Measurements from ENCODE around the gene MAML2. TPM values are rescaled to one million over a fixed set of nuclear protein-coding genes. Genes with fewer than 3 reads are reported as not detected.
A peak's percentile ranks its signal among the peaks of the same experiment; 100 is the strongest.

Gene MAML2
- total RNA-seq, 4 donors from 2014 or later, result 34.2 to 49.8 (median 44.4) TPM

- TF ChIP-seq CTCF (IDR thresholded peaks at IDR 0.05), result no peak
- DNase-seq (ENCODE audit: low spot score) (no peak), ATAC-seq (ENCODE audit: low FRiP score) (no peak)
Observed at GRCh38 chr11:96218006-96218405, 125.0 kb downstream of the MAML2 start.

- no peak for DNase-seq (ENCODE audit: low spot score)
- TF ChIP-seq CTCF (IDR thresholded peaks at IDR 0.05), result no peak
- ATAC-seq (ENCODE audit: low FRiP score), result no peak
Observed at GRCh38 chr11:96217206-96217605, 125.8 kb downstream of the MAML2 start.

GRCh38 chr11:96215826-96216225 is 127.2 kb downstream of the MAML2 start:
- no peak for DNase-seq (ENCODE audit: low spot score)
- ATAC-seq (ENCODE audit: low FRiP score), result no peak
- no peak for TF ChIP-seq CTCF (IDR thresholded peaks at IDR 0.05)

GRCh38 chr11:96215110-96215782 is 127.7 kb downstream of the MAML2 start:
- no peak for TF ChIP-seq CTCF (IDR thresholded peaks at IDR 0.05)
- DNase-seq (ENCODE audit: low spot score) (no peak), ATAC-seq (ENCODE audit: low FRiP score) (peak; percentile 49)

GRCh38 chr11:96214777-96215109 is 128.3 kb downstream of the MAML2 start:
- TF ChIP-seq CTCF (IDR thresholded peaks at IDR 0.05), result no peak
- DNase-seq (ENCODE audit: low spot score) (no peak), ATAC-seq (ENCODE audit: low FRiP score) (peak; percentile 55)

GRCh38 chr11:96213500-96213899 is 129.5 kb downstream of the MAML2 start:
- TF ChIP-seq CTCF (IDR thresholded peaks at IDR 0.05), result no peak
- ATAC-seq (ENCODE audit: low FRiP score), result peak; percentile 35
- no peak for DNase-seq (ENCODE audit: low spot score)

- TF ChIP-seq CTCF (IDR thresholded peaks at IDR 0.05), result no peak
- DNase-seq (ENCODE audit: low spot score) (no peak), ATAC-seq (ENCODE audit: low FRiP score) (no peak)
Observed at GRCh38 chr11:96211436-96211835, 131.6 kb downstream of the MAML2 start.

All from omental fat pad (tissue), 4 donors.